ENCODE results near the gene RASAL1.

GRCh38 chr12:113056631-113057488, 78.7 kb downstream of the RASAL1 start, which contains the start of gene DTX1:
- TF ChIP-seq TAF1 (IDR thresholded peaks at IDR 0.05; ENCODE audit: borderline replicate concordance, low read depth, low read length) (no peak), POLR2A (IDR thresholded peaks at IDR 0.05; ENCODE audit: low read depth, low read length) (no peak)
